ENCODE measurements around the gene ZNF317. TPM values are rescaled to one million over a fixed set of nuclear protein-coding genes. Genes with fewer than 3 reads are reported as not detected.
"Not testable (repeated sequence)": the region's sequence is repeated elsewhere in the genome, so short reads cannot be mapped to it uniquely, and the experiment has no call there.

ZNF317 gene
- total RNA-seq, 2 experiments from 2014 or later: 45.1 to 51.0 TPM

GRCh38 chr19:9166846-9167245 lies 26.6 kb downstream of the ZNF317 start:
- CTCF ChIA-PET: no interaction called here
- POLR2A ChIA-PET: no interaction called here

DNA sequence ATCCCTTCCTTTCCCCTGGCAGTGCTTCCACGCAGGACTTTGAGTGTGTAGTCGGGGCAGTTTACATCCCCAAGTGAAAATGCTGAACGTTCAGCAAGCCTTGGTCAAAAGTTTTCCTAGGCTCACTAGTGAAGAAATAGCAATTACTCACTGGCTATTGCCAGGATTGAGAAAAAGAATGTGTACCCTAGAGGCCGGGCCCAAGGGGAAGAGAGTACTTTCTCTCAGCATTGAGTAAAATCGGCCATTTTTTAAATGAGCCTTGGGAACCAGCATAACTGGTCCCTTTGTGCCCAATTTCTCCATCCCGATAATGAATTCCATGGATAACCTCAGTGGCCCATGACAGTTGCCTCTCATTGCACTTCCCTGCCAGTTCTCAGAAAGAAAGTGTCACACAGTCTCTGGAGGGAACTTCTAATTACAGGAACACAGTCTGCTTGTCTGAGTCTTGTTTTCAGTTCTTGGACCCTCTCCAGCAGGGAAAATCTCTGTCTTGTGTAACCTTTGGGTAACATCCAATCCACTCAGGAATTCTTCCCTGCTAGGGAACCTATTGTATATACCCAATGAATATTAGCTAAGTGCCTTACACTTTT lies 31.3 kb downstream of the ZNF317 start:
- ChIA-PET CTCF (no interaction called here), POLR2A (no interaction called here)

DNA sequence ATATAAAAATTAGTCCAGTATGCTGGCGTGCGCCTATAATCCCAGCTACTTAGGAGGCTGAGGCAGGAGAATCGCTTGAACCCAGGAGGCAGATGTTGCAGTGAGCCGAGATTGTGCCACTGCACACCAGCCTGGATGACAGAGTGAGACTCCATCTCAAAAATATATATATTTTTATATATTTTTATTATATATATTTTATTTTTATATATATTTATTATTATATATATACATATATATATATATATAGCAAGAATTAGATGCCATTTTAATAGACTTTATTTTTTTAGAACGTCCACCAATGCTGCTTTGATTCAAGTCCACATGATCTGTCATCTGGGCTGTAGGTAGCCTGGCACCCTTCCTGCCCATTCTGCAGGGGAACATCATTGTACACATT lies 35.1 kb downstream of the ZNF317 start:
- POLR2A ChIA-PET: no interaction called here

GRCh38 chr19:9178901-9179300 lies 38.7 kb downstream of the ZNF317 start, which contains the start of gene OR7D2:
Gene OR7D2 (plus strand): TSS chr19:9178979. CDS start chr19:9185782, 6,803 bp downstream.
- CTCF ChIA-PET: interaction anchor here (1.0 kb wide), 1 partner anchor 26 kb away, joined by 3 read pairs; no protein-coding TSS in a partner anchor
- POLR2A ChIA-PET: no interaction called here

More for the DNA sequence above, 35.1 kb downstream of the ZNF317 start:
- CTCF ChIA-PET: no interaction called here

DNA sequence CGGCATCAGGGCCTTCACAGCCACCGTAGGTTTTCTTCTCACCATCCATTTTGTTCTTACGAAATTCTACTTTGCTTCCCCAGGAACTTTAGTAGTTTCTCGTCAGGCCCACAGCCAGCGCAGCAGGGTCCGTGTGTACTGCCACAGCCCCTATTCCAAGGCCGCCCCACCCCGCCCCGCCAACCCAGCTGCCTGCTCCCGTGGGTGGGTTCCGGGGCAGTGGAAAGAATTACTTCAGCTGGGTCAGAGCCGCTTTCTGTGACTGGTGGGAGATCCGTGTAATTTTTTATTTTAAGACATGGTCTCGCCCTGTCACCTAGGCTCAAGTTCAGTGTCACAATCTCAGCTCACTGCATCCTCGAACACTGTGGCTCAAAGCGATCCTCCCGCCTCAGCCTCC lies 42.8 kb downstream of the ZNF317 start:
- POLR2A ChIA-PET: no interaction called here
- CTCF ChIA-PET: no interaction called here

GRCh38 chr19:9187191-9187590 lies 47.0 kb downstream of the ZNF317 start:
- CTCF ChIA-PET: no interaction called here
- POLR2A ChIA-PET: no interaction called here

DNA sequence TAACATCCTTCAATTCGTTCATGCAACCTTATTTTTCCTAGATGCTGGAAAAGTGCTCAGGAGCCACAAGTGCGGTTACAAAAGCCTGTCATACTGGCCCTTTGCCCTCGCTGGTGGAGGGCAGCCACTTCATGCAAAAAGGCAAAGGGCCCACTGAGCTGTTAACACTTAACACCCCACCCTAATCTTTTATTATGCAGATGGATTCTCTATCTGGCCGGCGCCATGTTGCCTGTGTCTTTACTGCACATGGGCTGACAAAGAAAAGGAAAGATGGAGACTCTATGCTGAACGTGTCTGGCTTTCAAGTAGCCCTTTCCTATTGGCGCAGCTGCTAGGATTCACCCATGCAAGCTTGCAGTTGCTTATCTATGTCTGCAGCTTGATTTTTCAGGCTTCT lies 49.3 kb downstream of the ZNF317 start:
- CTCF ChIA-PET: interaction anchor here (1.7 kb wide), 1 partner anchor 16 kb away, joined by 4 read pairs; no protein-coding TSS in a partner anchor
- POLR2A ChIA-PET: no interaction called here

DNA sequence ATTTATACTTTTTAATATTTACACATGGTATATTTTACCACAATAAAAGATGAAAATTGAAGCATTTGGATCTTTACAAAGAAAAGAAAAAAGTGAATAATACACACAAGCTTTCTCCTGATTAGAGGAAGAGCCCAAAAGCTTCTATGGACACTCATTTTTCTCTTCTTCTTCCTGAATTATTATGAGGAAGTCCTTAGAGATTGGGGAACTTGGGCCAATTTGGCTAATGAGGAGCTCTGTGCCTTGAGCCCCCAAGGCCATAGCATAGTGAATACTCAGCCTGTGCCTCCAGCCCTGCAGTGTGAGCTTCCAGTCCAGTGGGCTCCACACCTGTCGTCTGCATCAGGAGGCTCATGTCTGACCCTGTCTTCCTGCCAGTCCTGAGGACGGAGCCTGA lies 57.8 kb downstream of the ZNF317 start:
- CTCF ChIA-PET: not testable (repeated sequence)

DNA sequence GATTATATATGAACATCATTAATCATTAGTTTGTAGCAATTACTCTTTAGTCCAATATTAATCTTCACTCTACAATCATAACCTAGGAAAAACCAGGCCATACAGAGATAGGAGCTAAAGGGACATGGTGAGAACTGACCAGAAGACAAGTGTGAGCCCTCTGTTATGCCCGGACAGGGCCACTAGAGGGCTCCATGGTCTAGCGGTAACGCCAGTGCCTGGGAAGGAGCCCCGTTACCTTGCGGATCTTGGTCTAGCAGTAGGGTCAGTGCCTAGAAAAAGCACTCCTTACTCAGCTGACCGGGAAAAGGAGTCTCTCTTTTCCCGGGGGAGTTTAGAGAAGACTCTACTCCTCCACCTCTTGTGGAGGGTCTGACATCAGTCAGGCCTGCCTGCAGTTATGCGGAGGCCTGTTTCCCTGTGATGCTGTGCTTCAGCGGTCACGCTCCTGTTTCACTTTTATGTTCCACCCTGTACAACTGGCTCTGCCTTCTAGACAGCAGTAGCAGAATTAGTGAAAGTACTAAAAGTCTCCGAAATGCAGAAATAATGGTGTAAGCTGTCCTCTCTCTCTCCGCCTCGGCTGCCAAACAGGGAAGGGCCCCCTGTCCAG lies 65.4 kb downstream of the ZNF317 start:
- ChIA-PET CTCF (interaction anchor here (0.5 to 1.6 kb wide), 10 partner anchors 9 to 381 kb away, joined by 3 to 4 read pairs (median 3); partner anchors contain the start of gene OR7D2), POLR2A (no interaction called here)

More for the DNA sequence above, 57.8 kb downstream of the ZNF317 start:
- POLR2A ChIA-PET: not testable (repeated sequence)

Other genes starting within 250 kb of the ZNF317 start
- gene MUC16, start 130.0 kb upstream of the ZNF317 start, total RNA-seq: not detected
- not detected for gene OR1M1, start 53.3 kb upstream of the ZNF317 start, total RNA-seq
- not detected for gene OR7G2, start 32.9 kb upstream of the ZNF317 start, total RNA-seq
- not detected for gene OR7G1, start 24.6 kb upstream of the ZNF317 start, total RNA-seq
- not detected for gene OR7G3, start 13.4 kb upstream of the ZNF317 start, total RNA-seq
- not detected for gene OR7D2, start 38.6 kb downstream of the ZNF317 start, total RNA-seq
- not detected for gene OR7D4, start 79.2 kb downstream of the ZNF317 start, total RNA-seq
- not detected for gene OR7E24, start 110.5 kb downstream of the ZNF317 start, total RNA-seq
- 1 to 10 TPM; 4.1 to 4.3 TPM for gene ZNF699, start 169.4 kb downstream of the ZNF317 start, total RNA-seq
- gene ZNF559, start 183.8 kb downstream of the ZNF317 start, total RNA-seq: 10 to 100 TPM; 10.7 to 11.2 TPM
- gene ZNF177, start 222.6 kb downstream of the ZNF317 start, total RNA-seq: under 1 TPM; 0.36 to 0.48 TPM

All from activated CD8-positive, alpha-beta memory T cell treated with anti-CD3 and anti-CD28 coated beads for 36 hours (primary cell).